AG04450 (cell line): ENCODE data around the gene TROAP. TPM values are rescaled to one million over a fixed set of nuclear protein-coding genes. Genes with fewer than 3 reads are reported as not detected.

Source experiments
- CTCF ChIA-PET: fragments of 300-600, 350-600 bp; formaldehyde crosslinking; extraction: SDS; loops from one replicate; lab custom pipeline; 2022; ENCODE audit warnings: antibody characterized with exemption, inconsistent platforms; lab: Charles Lee
- POLR2A ChIA-PET: fragments of 350-600 bp; formaldehyde crosslinking; extraction: SDS; loops from one replicate; lab custom pipeline; 2021; ENCODE audit warnings: antibody characterized with exemption, inconsistent platforms; lab: Yijun Ruan, JAX
- DNase-seq: peaks from one replicate; pipeline ENCODE4 v3.0.0-alpha.2; 2011; ENCODE audit warnings: low read depth, low spot score
- H3K27ac ChIP-seq: one replicate; pipeline ENCODE4 v1.5.1; 2012; ENCODE audit warnings: low read depth, low read length, control low read depth
- H3K27me3 ChIP-seq: one replicate; pipeline ENCODE4 v1.6.0; 2012; ENCODE audit warnings: low read length; ENCODE audit not compliant: control insufficient read depth, insufficient read depth
- H3K4me3 ChIP-seq: 2 replicates; pipeline ENCODE4 v1.5.1; 2011; ENCODE audit warnings: mild to moderate bottlenecking, low read depth, low read length, control low read depth
- H3K9me3 ChIP-seq: 2 replicates; pipeline ENCODE4 v1.5.1; 2012; ENCODE audit warnings: low read length; ENCODE audit not compliant: control insufficient read depth, insufficient read depth
- CTCF ChIP-seq: IDR thresholded peaks from 2 replicates; pipeline ENCODE4 v1.5.1; 2011; ENCODE audit warnings: low read depth, low read length, control low read depth, inconsistent platforms
- polyA plus RNA-seq: library from polyadenylated mRNA; depleted of rRNA; stranded (reverse); fragments of >200 nt; gene quantifications from 2 replicates; pipeline ENCODE4 v1.2.3, GENCODE V29; 2011

TROAP gene
- polyA plus RNA-seq, 1 experiment: 7.6 TPM

- POLR2A ChIA-PET: interaction anchor here (0.6 to 1.4 kb wide), 3 partner anchors 28 to 135 kb away, joined by 3 to 7 read pairs (median 3); partner anchors contain the start of gene TROAP
- H3K27ac ChIP-seq: no peak overlapping the region
- CTCF ChIA-PET: interaction anchor here (0.6 to 3.1 kb wide), 5 partner anchors 9 to 286 kb away, joined by 3 to 13 read pairs (median 3); no protein-coding TSS in a partner anchor
- no peak for TF ChIP-seq CTCF
- H3K4me3 ChIP-seq: no peak overlapping the region
- no peak for DNase-seq
- H3K9me3 ChIP-seq: no peaks in the 10 kb centered on the region; the same call in 1 of the 2 replicates
- peaks cover 56% of the 10 kb centered on the region for H3K27me3 ChIP-seq
Observed at GRCh38 chr12:49294804-49295081, 28.3 kb upstream of the TROAP start.

DNA sequence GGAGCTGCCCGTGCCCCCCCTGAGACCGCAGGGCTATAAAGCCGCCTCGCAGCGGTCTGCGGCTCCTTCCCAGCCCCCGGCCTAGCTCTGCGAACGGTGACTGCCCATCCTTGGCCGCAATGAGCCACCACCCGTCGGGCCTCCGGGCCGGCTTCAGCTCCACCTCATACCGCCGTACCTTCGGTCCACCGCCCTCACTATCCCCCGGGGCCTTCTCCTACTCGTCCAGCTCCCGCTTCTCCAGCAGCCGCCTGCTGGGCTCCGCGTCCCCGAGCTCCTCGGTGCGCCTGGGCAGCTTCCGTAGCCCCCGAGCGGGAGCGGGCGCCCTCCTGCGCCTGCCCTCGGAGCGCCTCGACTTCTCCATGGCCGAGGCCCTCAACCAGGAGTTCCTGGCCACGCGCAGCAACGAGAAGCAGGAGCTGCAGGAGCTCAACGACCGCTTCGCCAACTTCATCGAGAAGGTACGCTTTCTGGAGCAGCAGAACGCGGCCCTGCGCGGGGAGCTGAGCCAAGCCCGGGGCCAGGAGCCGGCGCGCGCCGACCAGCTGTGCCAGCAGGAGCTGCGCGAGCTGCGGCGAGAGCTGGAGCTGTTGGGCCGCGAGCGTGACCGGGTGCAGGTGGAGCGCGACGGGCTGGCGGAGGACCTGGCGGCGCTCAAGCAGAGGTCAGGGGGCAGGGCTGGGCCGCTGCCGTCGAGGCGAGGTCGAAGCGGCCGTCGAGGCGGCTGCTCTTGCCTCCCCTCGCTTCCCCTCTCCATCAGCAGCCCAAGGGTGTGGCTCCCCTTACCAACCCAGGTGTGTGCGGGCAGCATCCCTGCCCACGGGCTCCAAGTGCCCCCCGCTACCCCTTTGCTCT is 27.7 kb upstream of the TROAP start, which contains the start of gene PRPH:
PRPH (plus strand) TSS at position 66 of the 855 bp plus-strand sequence; CDS start at position 120, 54 bp downstream.
- no peak within 1 kb of the TSS for H3K4me3 ChIP-seq
- H3K27ac ChIP-seq: no peak within 1 kb of the TSS
- H3K27me3 ChIP-seq: peaks cover 56% of the 10 kb centered on the region
- no peaks in the 10 kb centered on the region; the same call in 1 of the 2 replicates for H3K9me3 ChIP-seq
- ChIA-PET CTCF (interaction anchor here (0.6 to 3.1 kb wide), 7 partner anchors 9 to 285 kb away, joined by 3 to 13 read pairs (median 3); no protein-coding TSS in a partner anchor), POLR2A (interaction anchor here (0.8 to 1.4 kb wide), 3 partner anchors 18 to 53 kb away, joined by 3 read pairs; partner anchors contain the start of gene TROAP)
- no peak for TF ChIP-seq CTCF
- DNase-seq: no peak

GRCh38 chr12:49296034-49296835 is 26.8 kb upstream of the TROAP start:
- peak; percentile 65 for TF ChIP-seq CTCF
- Histone ChIP-seq H3K27ac (no peak overlapping the region), H3K4me3 (no peak overlapping the region), H3K9me3 (no peaks in the 10 kb centered on the region; the same call in 1 of the 2 replicates), H3K27me3 (peaks cover 56% of the 10 kb centered on the region)
- no peak for DNase-seq
- CTCF ChIA-PET: interaction anchor here (0.6 to 1.2 kb wide), 5 partner anchors 63 to 304 kb away, joined by 3 to 5 read pairs (median 3); no protein-coding TSS in a partner anchor
- POLR2A ChIA-PET: interaction anchor here (0.8 to 1.4 kb wide), 3 partner anchors 19 to 52 kb away, joined by 3 read pairs; partner anchors contain the start of gene TROAP

- peaks cover 56% of the 10 kb centered on the region for H3K27me3 ChIP-seq
- no peaks in the 10 kb centered on the region; the same call in 1 of the 2 replicates for H3K9me3 ChIP-seq
- CTCF ChIA-PET: interaction anchor here (0.6 to 1.2 kb wide), 4 partner anchors 8 to 304 kb away, joined by 3 to 6 read pairs (median 4); partner anchors contain the start of gene TROAP
- H3K4me3 ChIP-seq: no peak overlapping the region
- DNase-seq: no peak
- TF ChIP-seq CTCF: no peak
- H3K27ac ChIP-seq: no peak overlapping the region
- POLR2A ChIA-PET: no interaction called here
Observed at GRCh38 chr12:49296836-49297694, 26.0 kb upstream of the TROAP start.
